IMR-90 (cell line): ENCODE results near the gene PCARE. TPM values are rescaled to one million over a fixed set of nuclear protein-coding genes. Genes with fewer than 3 reads are reported as not detected.

Experiments
- ATAC-seq: fragments of 200-7000 bp; cut with Tn5 transposase; 2 replicates; pipeline ENCODE4 v1.9.1; 2020; ENCODE audit warnings: low read depth, mild to moderate bottlenecking, moderate library complexity
- BruUV-seq: library from RNA; stranded (reverse); fragments of 400-500 nt; replicated peaks from 2 replicates; lab custom pipeline; 2021; lab: Mats Ljungman, UMichigan
- CTCF ChIA-PET: fragments of 300-600 bp; formaldehyde crosslinking; extraction: SDS; loops from one replicate; lab custom pipeline; 2021; ENCODE audit warnings: antibody characterized with exemption; lab: Yijun Ruan, JAX
- POLR2A ChIA-PET: fragments of 300-600 bp; sonication (Branson Sonifier 250); formaldehyde crosslinking; loops from one replicate; lab custom pipeline; 2022; ENCODE audit warnings: antibody characterized with exemption; ENCODE audit not compliant: unreplicated experiment; lab: Charles Lee
- DNase-seq: peaks from one replicate; pipeline ENCODE4 v3.0.0; 2013
- H2AFZ ChIP-seq: replicated peaks from 2 replicates; pipeline ENCODE3; 2013; ENCODE audit warnings: low read length, mild to moderate bottlenecking; ENCODE audit not compliant: poor library complexity
- H2AK5ac ChIP-seq: 2 replicates; pipeline ENCODE4 v1.6.1; 2013; ENCODE audit warnings: low read depth, low read length, inconsistent platforms
- H2AK9ac ChIP-seq: replicated peaks from 2 replicates; pipeline ENCODE3; 2013; ENCODE audit warnings: mild to moderate bottlenecking, low read depth, low read length, moderate library complexity; ENCODE audit not compliant: poor library complexity
- H2BK120ac ChIP-seq: 2 replicates; pipeline ENCODE4 v1.6.1; 2013; ENCODE audit warnings: low read depth, low read length, inconsistent platforms
- H2BK15ac ChIP-seq: 3 replicates; pipeline ENCODE4 v1.6.1; 2013; ENCODE audit warnings: low read depth, low read length, inconsistent platforms
- H2BK20ac ChIP-seq: 2 replicates; pipeline ENCODE4 v1.6.1; 2013; ENCODE audit warnings: low read depth, mild to moderate bottlenecking, inconsistent platforms, low read length, moderate library complexity
- H2BK5ac ChIP-seq: 2 replicates; pipeline ENCODE4 v1.6.1; 2013; ENCODE audit warnings: mild to moderate bottlenecking, low read depth, low read length, inconsistent platforms; ENCODE audit not compliant: poor library complexity, severe bottlenecking
- H3K14ac ChIP-seq: replicated peaks from 2 replicates; pipeline ENCODE4 v1.6.1; 2013; ENCODE audit warnings: low read depth, low read length, inconsistent platforms
- H3K18ac ChIP-seq: 2 replicates; pipeline ENCODE4 v1.6.1; 2013; ENCODE audit warnings: low read depth, low read length, control low read depth
- H3K23ac ChIP-seq: 2 replicates; pipeline ENCODE4 v1.6.1; 2013; ENCODE audit warnings: low read depth, low read length, inconsistent platforms
- H3K27ac ChIP-seq: 2 replicates; pipeline ENCODE4 v1.5.1; 2013; ENCODE audit warnings: mild to moderate bottlenecking, control low read depth, low read length; ENCODE audit not compliant: insufficient read depth
- H3K27me3 ChIP-seq: 2 replicates; pipeline ENCODE4 v1.6.1; 2013; ENCODE audit warnings: low read length; ENCODE audit not compliant: control insufficient read depth, insufficient read depth
- H3K36me3 ChIP-seq: 2 replicates; pipeline ENCODE4 v1.6.1; 2013; ENCODE audit warnings: low read length, mixed read lengths; ENCODE audit not compliant: control insufficient read depth, insufficient read depth
- H3K4ac ChIP-seq: 2 replicates; pipeline ENCODE4 v1.6.1; 2013; ENCODE audit warnings: low read depth, low read length, inconsistent platforms
- H3K4me1 ChIP-seq: 2 replicates; pipeline ENCODE4 v1.6.1; 2013; ENCODE audit warnings: low read length, mixed read lengths; ENCODE audit not compliant: control insufficient read depth, insufficient read depth
- H3K4me2 ChIP-seq: 2 replicates; pipeline ENCODE4 v1.6.1; 2013; ENCODE audit warnings: low read depth, mild to moderate bottlenecking, control low read depth, low read length, moderate library complexity
- H3K4me3 ChIP-seq: 2 replicates; pipeline ENCODE4 v1.5.1; 2013; ENCODE audit warnings: low read depth, mild to moderate bottlenecking, control low read depth, low read length, moderate library complexity; ENCODE audit not compliant: insufficient read depth
- H3K56ac ChIP-seq: 2 replicates; pipeline ENCODE4 v1.6.1; 2013; ENCODE audit warnings: low read length, inconsistent platforms; ENCODE audit not compliant: insufficient read depth; ENCODE audit errors: extremely low read depth
- H3K79me1 ChIP-seq, 2 experiments: 2 replicates each; pipeline ENCODE4 v1.6.1; 2013; ENCODE audit warnings: low read length in 2 of 2, inconsistent platforms in 1 of 2, low read depth in 1 of 2
- H3K9ac ChIP-seq: 2 replicates; pipeline ENCODE4 v1.6.1; 2013; ENCODE audit warnings: low read depth, low read length, control low read depth
- H3K9me1 ChIP-seq: 2 replicates; pipeline ENCODE4 v1.6.1; 2013; ENCODE audit warnings: low read length, inconsistent platforms; ENCODE audit not compliant: insufficient read depth
- H3K9me3 ChIP-seq: 2 replicates; pipeline ENCODE4 v1.6.1; 2013; ENCODE audit warnings: low read length; ENCODE audit not compliant: control insufficient read depth, insufficient read depth
- H4K20me1 ChIP-seq: 2 replicates; pipeline ENCODE4 v1.6.1; 2013; ENCODE audit warnings: low read length, inconsistent platforms; ENCODE audit not compliant: insufficient read depth
- H4K5ac ChIP-seq: 2 replicates; pipeline ENCODE4 v1.6.1; 2013; ENCODE audit warnings: mild to moderate bottlenecking, low read depth, low read length, control low read depth
- H4K8ac ChIP-seq, 2 experiments: 2 replicates each; pipeline ENCODE4 v1.6.1; 2013; ENCODE audit warnings: low read depth in 2 of 2, low read length in 2 of 2, control low read depth in 1 of 2, inconsistent platforms in 1 of 2
- H4K91ac ChIP-seq: 2 replicates; pipeline ENCODE4 v1.6.1; 2013; ENCODE audit warnings: low read depth, low read length, inconsistent platforms; ENCODE audit not compliant: insufficient read depth
- MAFK ChIP-seq: IDR thresholded peaks from 2 replicates; pipeline ENCODE4 v1.6.1; 2012; ENCODE audit warnings: low read depth, low read length, improper control_type of control experiment
- WGBS, 2 experiments: methylation state at CpG; one replicate each; pipeline versions ENCODE4 v1.1.5 to v1.1.7; 2013; ENCODE audit warnings: missing lambda C conversion rate in 2 of 2; ENCODE audit not compliant: insufficient read length in 1 of 2; ENCODE audit errors: extremely low coverage in 2 of 2; 5-methylcytosine and 5-hydroxymethylcytosine counted together
- dilution Hi-C: fragments of 300-500 bp; cut with HindIII; formaldehyde crosslinking; loops from one replicate; pipeline ENCODE4 v1.14.3; 2018; ENCODE audit warnings: low sequenced_read_pairs; ENCODE audit not compliant: unreplicated experiment
- in situ Hi-C: fragments of 300-500 bp; cut with MboI; formaldehyde crosslinking; loops from 3 replicates; pipeline ENCODE4 v1.14.3; 2019; ENCODE audit warnings: low sequenced_read_pairs, inconsistent platforms, mixed read lengths
- intact Hi-C: fragments of 100-400 bp; cut with micrococcal nuclease; formaldehyde crosslinking; loops from 2 replicates; pipeline ENCODE4 v1.10.0; 2022
- polyA plus RNA-seq, 3 experiments: library from polyadenylated mRNA; depleted of rRNA; stranded (reverse); fragments of >200 nt; gene quantifications; 2 replicates each; pipeline ENCODE4 v1.2.3, GENCODE V29; 2012; ENCODE audit warnings: low replicate concordance in 1 of 3
- total RNA-seq: library from RNA; depleted of rRNA; stranded (reverse); fragments of >200 nt; gene quantifications from 2 replicates; pipeline ENCODE4 v1.2.3, GENCODE V29; 2012

Gene PCARE
- total and polyA plus RNA-seq, 2 of the 4 experiments (the other 2 are of a cell fraction) = not detected

DNA sequence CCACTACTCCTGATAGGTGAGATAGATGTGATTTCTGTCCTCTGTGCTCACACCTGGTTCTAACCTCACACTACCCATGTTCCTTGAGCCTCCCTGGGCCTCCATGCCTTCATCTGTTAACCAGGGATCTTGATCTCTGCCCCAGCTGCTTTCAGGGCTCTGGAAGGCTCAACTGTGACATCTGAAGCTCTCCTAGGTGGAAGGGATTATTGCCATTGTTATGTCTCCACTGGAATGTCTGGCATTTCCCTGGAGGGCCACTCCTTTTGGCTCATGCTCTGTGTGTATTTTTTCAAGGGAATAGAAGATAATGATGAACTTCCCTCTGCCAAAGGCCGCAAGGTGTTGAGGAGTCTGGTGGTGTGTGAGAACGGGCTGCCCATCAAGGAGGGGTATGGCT lies 41.2 kb downstream of the PCARE start:
- H4K20me1 ChIP-seq = no peaks in the 10 kb centered on the region
- dilution Hi-C loops (no loop called here), intact Hi-C loops (no loop called here), in situ Hi-C loops (no loop called here)
- H2BK20ac ChIP-seq = peak overlapping the region; percentile 39
- H4K8ac ChIP-seq = peak overlapping the region in 1 of 2 experiments; percentile 45; a peak in 1 of 4 replicates
- H3K4me3 ChIP-seq = no peak overlapping the region
- H2AFZ ChIP-seq = peak overlapping the region; percentile 59
- no peak overlapping the region for H4K5ac ChIP-seq
- H2AK9ac ChIP-seq = peak overlapping the region; percentile 81
- peaks cover 6% of the 10 kb centered on the region for H3K4me1 ChIP-seq
- POLR2A ChIA-PET = no interaction called here
- DNase-seq (peak; percentile 22), ATAC-seq (peak; percentile 37; the same call in 1 of the 2 replicates)
- BruUV-seq = no TSS peak
- H2BK15ac ChIP-seq = peak overlapping the region; percentile 47; the same call in 1 of the 3 replicates
- H2BK120ac ChIP-seq = peak overlapping the region; percentile 81
- H3K79me1 ChIP-seq = no peaks in the 10 kb centered on the region
- H3K14ac ChIP-seq = peak overlapping the region; percentile 71; the same call in 1 of the 2 replicates
- H3K27ac ChIP-seq = no peak overlapping the region
- no peaks in the 10 kb centered on the region for H3K9me3 ChIP-seq
- no peak overlapping the region for H3K56ac ChIP-seq
- H2AK5ac ChIP-seq = peak overlapping the region; percentile 53; the same call in 1 of the 2 replicates
- no peak overlapping the region for H3K4me2 ChIP-seq
- H3K36me3 ChIP-seq = no peaks in the 10 kb centered on the region
- H3K18ac ChIP-seq = no peak overlapping the region
- no peak for TF ChIP-seq MAFK
- H3K4ac ChIP-seq = peak overlapping the region; percentile 80
- H3K23ac ChIP-seq = peak overlapping the region; percentile 64
- no peak overlapping the region for H2BK5ac ChIP-seq
- no CpG with 5 or more reads among the region's 2 CpGs for WGBS, 2 experiments
- H3K9me1 ChIP-seq = peaks cover 14% of the 10 kb centered on the region
- H3K9ac ChIP-seq = no peak overlapping the region
- H3K27me3 ChIP-seq = no peaks in the 10 kb centered on the region
- peak overlapping the region; percentile 24; the same call in 1 of the 2 replicates for H4K91ac ChIP-seq
- CTCF ChIA-PET = interaction anchor here (1.0 kb wide), 1 partner anchor 63 kb away, joined by 3 read pairs; no protein-coding TSS in a partner anchor
